HG03103 (cell line): Measurements from ENCODE around the gene ASB10.

Experiments
- ATAC-seq: cut with Tn5 transposase; IDR thresholded peaks from one replicate; pipeline ENCODE4 v1.9.1; 2021; ENCODE audit warnings: low read depth; ENCODE audit not compliant: unreplicated experiment

Gene ASB10

GRCh38 chr7:151186640-151187408, at the start of gene ASB10:
TSS of gene ASB10 (minus strand) at chr7:151187250. CDS start at chr7:151187130, 120 bp downstream.
- no peak for ATAC-seq

GRCh38 chr7:151236406-151236805, 49.4 kb upstream of the ASB10 start:
- no peak for ATAC-seq

- no peak for ATAC-seq
Measured at GRCh38 chr7:151235091-151235787, 48.2 kb upstream of the ASB10 start.

- no peak for ATAC-seq
Measured at GRCh38 chr7:151233804-151234203, 46.8 kb upstream of the ASB10 start.

GRCh38 chr7:151232917-151233701, 46.1 kb upstream of the ASB10 start:
- peak; percentile 10 for ATAC-seq

- peak; percentile 98 for ATAC-seq
Measured at GRCh38 chr7:151232091-151232916, 45.3 kb upstream of the ASB10 start, which contains the start of gene CHPF2. TSS of gene CHPF2 (plus strand) at chr7:151232483. CDS start at chr7:151234012, 1,529 bp downstream.

- no peak for ATAC-seq
Measured at GRCh38 chr7:151231080-151231479, 44.0 kb upstream of the ASB10 start.

- no peak for ATAC-seq
Measured at GRCh38 chr7:151229249-151229648, 42.2 kb upstream of the ASB10 start.

- ATAC-seq, result no peak
Measured at GRCh38 chr7:151228024-151228866, 41.2 kb upstream of the ASB10 start.

- peak; percentile 99 for ATAC-seq
Measured at GRCh38 chr7:151226875-151227782, 40.1 kb upstream of the ASB10 start, which contains the start of gene ABCF2. TSS of gene ABCF2 (minus strand) at chr7:151227205. CDS start at chr7:151226458, 747 bp downstream.

GRCh38 chr7:151226560-151226874, 39.5 kb upstream of the ASB10 start:
- no peak for ATAC-seq

GRCh38 chr7:151225948-151226510, 39.0 kb upstream of the ASB10 start:
- no peak for ATAC-seq

GRCh38 chr7:151223728-151224127, 36.7 kb upstream of the ASB10 start:
- ATAC-seq, result no peak

GRCh38 chr7:151218170-151218569, 31.1 kb upstream of the ASB10 start:
- no peak for ATAC-seq

- ATAC-seq, result no peak
Measured at GRCh38 chr7:151215396-151215795, 28.3 kb upstream of the ASB10 start.

- no peak for ATAC-seq
Measured at GRCh38 chr7:151213826-151214225, 26.8 kb upstream of the ASB10 start.

- no peak for ATAC-seq
Measured at GRCh38 chr7:151212626-151213025, 25.6 kb upstream of the ASB10 start.

GRCh38 chr7:151211155-151211772, 24.2 kb upstream of the ASB10 start:
- ATAC-seq, result no peak
